ENCODE measurements around the gene CRYGN. TPM values are rescaled to one million over a fixed set of nuclear protein-coding genes. Genes with fewer than 3 reads are reported as not detected.
A peak's percentile ranks its signal among the peaks of the same experiment; 100 is the strongest.

CRYGN gene
- total RNA-seq, 1 donor from 2014 or later = not detected

DNA sequence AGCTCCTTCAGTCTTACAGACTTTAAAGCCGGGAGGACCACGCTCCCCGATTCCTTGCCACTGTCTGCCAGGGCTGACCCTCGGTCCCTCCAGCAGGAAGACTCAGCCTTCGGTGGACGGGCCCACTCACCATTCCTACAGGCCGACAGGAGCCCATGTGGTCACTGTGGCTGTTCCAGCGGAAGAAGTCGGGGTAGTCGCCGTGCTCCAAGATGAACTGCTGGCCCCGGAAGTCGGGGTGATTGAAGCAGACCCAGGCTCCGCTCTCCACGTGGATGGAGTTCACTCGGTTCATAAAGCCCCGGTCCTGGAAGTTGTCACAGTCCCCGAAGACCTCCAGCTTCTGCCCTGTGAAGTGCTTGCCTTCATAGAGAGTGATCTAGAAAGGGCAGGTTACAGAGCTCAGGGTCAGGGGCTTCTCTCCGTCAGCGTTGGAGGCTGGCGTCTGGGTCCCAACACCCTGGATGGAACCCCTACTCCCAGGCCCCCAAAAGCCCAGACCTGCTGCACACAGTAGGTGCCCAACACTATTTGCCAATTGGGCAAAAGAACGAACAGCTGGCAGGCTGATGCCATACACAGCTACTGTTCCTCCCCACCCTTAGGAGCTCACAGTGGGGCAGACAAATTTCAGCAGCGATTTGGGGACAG lies 1.9 kb downstream of the CRYGN start:
- DNase-seq (ENCODE audit: extremely low spot score in 2 of 2) = no peak
- Histone ChIP-seq H3K27me3 (no peaks in the 10 kb centered on the region), H3K27ac (peak overlapping the region; percentile 87), H3K4me3 (no peak overlapping the region), H3K9me3 (no peaks in the 10 kb centered on the region), H3K36me3 (no peaks in the 10 kb centered on the region), H3K4me1 (peaks cover 53% of the 10 kb centered on the region)
- intact Hi-C loops (cut with DNase I) = no loop called here
- no peak for TF ChIP-seq POLR2AphosphoS5 (IDR thresholded peaks at IDR 0.05; ENCODE audit: insufficient read depth in 1 of 2, low read depth in 1 of 2)
- TF ChIP-seq POLR2A (IDR thresholded peaks at IDR 0.05) = no peak
- TF ChIP-seq, protein P1, sequence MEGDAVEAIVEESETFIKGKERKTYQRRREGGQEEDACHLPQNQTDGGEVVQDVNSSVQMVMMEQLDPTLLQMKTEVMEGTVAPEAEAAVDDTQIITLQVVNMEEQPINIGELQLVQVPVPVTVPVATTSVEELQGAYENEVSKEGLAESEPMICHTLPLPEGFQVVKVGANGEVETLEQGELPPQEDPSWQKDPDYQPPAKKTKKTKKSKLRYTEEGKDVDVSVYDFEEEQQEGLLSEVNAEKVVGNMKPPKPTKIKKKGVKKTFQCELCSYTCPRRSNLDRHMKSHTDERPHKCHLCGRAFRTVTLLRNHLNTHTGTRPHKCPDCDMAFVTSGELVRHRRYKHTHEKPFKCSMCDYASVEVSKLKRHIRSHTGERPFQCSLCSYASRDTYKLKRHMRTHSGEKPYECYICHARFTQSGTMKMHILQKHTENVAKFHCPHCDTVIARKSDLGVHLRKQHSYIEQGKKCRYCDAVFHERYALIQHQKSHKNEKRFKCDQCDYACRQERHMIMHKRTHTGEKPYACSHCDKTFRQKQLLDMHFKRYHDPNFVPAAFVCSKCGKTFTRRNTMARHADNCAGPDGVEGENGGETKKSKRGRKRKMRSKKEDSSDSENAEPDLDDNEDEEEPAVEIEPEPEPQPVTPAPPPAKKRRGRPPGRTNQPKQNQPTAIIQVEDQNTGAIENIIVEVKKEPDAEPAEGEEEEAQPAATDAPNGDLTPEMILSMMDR (IDR thresholded peaks at IDR 0.05) = no peak

DNA sequence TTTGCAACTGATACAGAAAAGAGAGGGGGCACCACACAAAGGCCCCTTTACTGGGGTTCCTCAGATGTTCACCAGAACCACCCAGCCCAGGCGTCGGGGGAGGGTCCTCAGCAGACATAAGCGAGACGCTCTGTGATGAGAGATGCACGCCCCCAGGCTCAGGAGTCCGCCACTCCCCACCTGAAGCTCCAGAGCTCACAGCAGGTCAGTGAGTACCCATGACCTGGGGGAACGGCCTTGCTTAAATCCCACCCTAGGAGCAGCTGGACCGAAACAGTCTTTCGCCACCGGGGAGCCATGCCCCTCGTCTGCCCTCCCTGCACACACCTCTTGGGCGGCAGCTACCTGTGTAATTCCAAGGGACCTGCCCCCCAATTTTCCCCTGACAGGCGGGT lies 2.8 kb downstream of the CRYGN start:
- Histone ChIP-seq H3K36me3 (no peaks in the 10 kb centered on the region), H3K4me1 (peaks cover 53% of the 10 kb centered on the region), H3K27ac (peak overlapping the region; percentile 87), H3K4me3 (no peak overlapping the region), H3K27me3 (no peaks in the 10 kb centered on the region), H3K9me3 (no peaks in the 10 kb centered on the region)
- TF ChIP-seq, protein P1 (IDR thresholded peaks at IDR 0.05) = no peak
- TF ChIP-seq POLR2AphosphoS5 (IDR thresholded peaks at IDR 0.05; ENCODE audit: insufficient read depth in 1 of 2, low read depth in 1 of 2) = no peak
- TF ChIP-seq POLR2A (IDR thresholded peaks at IDR 0.05) = no peak
- no peak for DNase-seq (ENCODE audit: extremely low spot score in 2 of 2)
- intact Hi-C loops (cut with DNase I) = no loop called here

DNA sequence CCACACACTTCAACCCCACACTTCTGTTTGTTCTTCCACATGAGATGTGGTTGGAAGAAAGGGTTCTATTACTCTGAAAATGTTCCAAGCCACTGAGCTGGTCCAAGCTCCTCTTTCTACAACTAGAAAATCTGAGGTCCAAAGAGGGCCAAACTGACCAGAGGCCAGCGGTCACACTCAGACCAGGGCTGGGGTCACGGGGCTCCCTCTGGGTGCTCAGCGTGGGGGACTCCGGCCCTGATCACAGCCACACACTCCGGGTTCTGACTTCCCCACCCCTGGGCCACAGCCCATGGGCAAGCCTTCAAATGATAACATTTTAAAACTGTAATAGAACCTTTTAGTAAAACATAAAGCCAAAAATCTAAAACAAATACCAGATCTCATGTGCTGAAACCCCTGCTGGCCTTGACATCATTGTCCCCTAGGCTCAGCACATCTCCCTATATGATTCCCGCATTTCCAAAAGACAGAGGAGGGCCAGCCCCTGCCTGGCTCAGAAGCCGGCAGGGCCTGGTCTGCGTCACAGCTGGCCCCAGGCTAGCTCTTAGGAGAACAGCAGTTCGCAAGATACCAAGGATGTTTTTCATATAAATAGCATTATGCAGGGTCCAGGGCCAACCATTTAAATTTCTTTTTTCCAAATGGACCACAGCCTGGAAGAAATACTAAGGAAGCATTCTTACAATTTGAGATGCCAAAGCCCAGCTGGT lies 3.3 kb downstream of the CRYGN start:
- peak in 1 of 2 donors; percentile 55 for TF ChIP-seq POLR2AphosphoS5 (IDR thresholded peaks at IDR 0.05; ENCODE audit: insufficient read depth in 1 of 2, low read depth in 1 of 2)
- TF ChIP-seq, protein P1 (IDR thresholded peaks at IDR 0.05) = no peak
- Histone ChIP-seq H3K4me1 (peaks cover 53% of the 10 kb centered on the region), H3K9me3 (no peaks in the 10 kb centered on the region), H3K4me3 (no peak overlapping the region), H3K36me3 (no peaks in the 10 kb centered on the region), H3K27ac (peak overlapping the region; percentile 87), H3K27me3 (no peaks in the 10 kb centered on the region)
- intact Hi-C loops (cut with DNase I) = no loop called here
- no peak for DNase-seq (ENCODE audit: extremely low spot score in 2 of 2)

DNA sequence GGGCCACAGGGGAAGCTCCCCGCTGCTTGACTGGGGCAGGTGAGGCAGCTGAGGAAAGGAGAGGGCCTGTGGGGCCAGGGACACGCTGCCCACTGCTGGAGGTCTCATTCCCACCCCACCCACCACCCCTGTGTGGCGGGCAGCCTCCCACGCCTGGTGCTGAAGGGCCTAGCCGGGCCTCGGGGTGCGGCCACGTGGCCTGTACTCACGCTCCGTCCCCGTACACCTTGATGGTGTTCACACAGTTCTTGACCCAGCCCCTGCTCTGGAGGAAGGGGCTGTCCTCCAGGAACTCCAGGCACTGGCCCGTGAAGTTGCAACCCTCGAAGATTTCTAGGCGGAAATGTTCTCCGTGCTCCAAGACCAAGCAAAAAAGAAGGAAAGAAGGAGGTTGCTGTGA lies 4.0 kb downstream of the CRYGN start:
- intact Hi-C loops (cut with DNase I) = no loop called here
- no peak for DNase-seq (ENCODE audit: extremely low spot score in 2 of 2)
- TF ChIP-seq, protein P1 (IDR thresholded peaks at IDR 0.05) = no peak
- TF ChIP-seq POLR2AphosphoS5 (IDR thresholded peaks at IDR 0.05; ENCODE audit: insufficient read depth in 1 of 2, low read depth in 1 of 2) (no peak), POLR2A (IDR thresholded peaks at IDR 0.05) (no peak)
- Histone ChIP-seq H3K9me3 (no peaks in the 10 kb centered on the region), H3K27ac (peak overlapping the region; percentile 87), H3K27me3 (no peaks in the 10 kb centered on the region), H3K4me1 (peaks cover 50% of the 10 kb centered on the region), H3K4me3 (no peak overlapping the region), H3K36me3 (no peaks in the 10 kb centered on the region)
